Liver (tissue), 9 donors: Measurements from ENCODE around the gene TNFRSF17. TPM values are rescaled to one million over a fixed set of nuclear protein-coding genes. Genes with fewer than 3 reads are reported as not detected.
"Not testable (repeated sequence)": the region's sequence is repeated elsewhere in the genome, so short reads cannot be mapped to it uniquely, and the experiment has no call there.

ENCODE experiments used
- DNase-seq: peaks from one replicate; pipeline ENCODE4 v3.0.0-alpha.2; 2017; ENCODE audit warnings: low spot score
- H3K27ac ChIP-seq, 2 donors: one replicate each; pipeline ENCODE4 v1.7.0; 2013; ENCODE audit warnings: inconsistent platforms in 2 of 2, low read length in 2 of 2, control low read depth in 1 of 2, low read depth in 1 of 2, mild to moderate bottlenecking in 1 of 2
- H3K27me3 ChIP-seq, 4 donors: one replicate each; pipeline versions ENCODE4 v1.6.1 to v1.7.0; 2013; ENCODE audit warnings: low read length in 3 of 4, inconsistent platforms in 1 of 4, mild to moderate bottlenecking in 1 of 4, moderate library complexity in 1 of 4; ENCODE audit not compliant: control insufficient read depth in 4 of 4, insufficient read depth in 4 of 4
- H3K36me3 ChIP-seq, 4 donors: one replicate each; pipeline versions ENCODE4 v1.6.1 to v1.7.0; 2013; ENCODE audit warnings: low read length in 3 of 4, mild to moderate bottlenecking in 3 of 4, low read depth in 1 of 4, moderate library complexity in 1 of 4; ENCODE audit not compliant: control insufficient read depth in 4 of 4, insufficient read depth in 3 of 4
- H3K4me1 ChIP-seq, 4 donors: one replicate each; pipeline versions ENCODE4 v1.6.1 to v1.7.0; 2013; ENCODE audit warnings: low read length in 3 of 4, mild to moderate bottlenecking in 3 of 4, moderate library complexity in 1 of 4; ENCODE audit not compliant: control insufficient read depth in 4 of 4, insufficient read depth in 4 of 4
- H3K4me3 ChIP-seq, 3 donors: one replicate each; pipeline versions ENCODE4 v1.6.1 to v1.7.0; 2013; ENCODE audit warnings: low read length in 3 of 3, control low read depth in 1 of 3, low read depth in 1 of 3, mild to moderate bottlenecking in 1 of 3
- H3K9ac ChIP-seq, 2 donors: one replicate each; pipeline ENCODE4 v1.7.0; 2013; ENCODE audit warnings: low read length in 2 of 2, mild to moderate bottlenecking in 2 of 2, moderate library complexity in 2 of 2, control low read depth in 1 of 2, low read depth in 1 of 2
- H3K9me3 ChIP-seq, 4 donors: one replicate each; pipeline versions ENCODE4 v1.6.1 to v1.7.0; 2013; ENCODE audit warnings: low read length in 3 of 4; ENCODE audit not compliant: control insufficient read depth in 4 of 4
- FOXA1 ChIP-seq: IDR thresholded peaks from 2 replicates; pipeline ENCODE4 v1.6.1; 2016; ENCODE audit warnings: antibody characterized with exemption
- HNF4G ChIP-seq: IDR thresholded peaks from 2 replicates; pipeline ENCODE4 v1.6.1; 2016; ENCODE audit warnings: antibody characterized with exemption
- JUND ChIP-seq, 2 donors: IDR thresholded peaks; 2 replicates each; pipeline ENCODE4 v1.6.1; 2016; ENCODE audit warnings: antibody characterized with exemption in 2 of 2
- NR2F2 ChIP-seq: IDR thresholded peaks from 2 replicates; pipeline ENCODE4 v1.6.1; 2016; ENCODE audit warnings: antibody characterized with exemption
- RAD21 ChIP-seq, 2 donors: IDR thresholded peaks; 2 replicates each; pipeline ENCODE4 v1.6.1; 2016; ENCODE audit warnings: antibody characterized with exemption in 2 of 2, mild to moderate bottlenecking in 2 of 2
- RXRA ChIP-seq, 2 donors: IDR thresholded peaks; 2 replicates each; pipeline ENCODE4 v1.6.1; 2017 to 2018; ENCODE audit warnings: antibody characterized with exemption in 2 of 2, mild to moderate bottlenecking in 1 of 2
- SP1 ChIP-seq: IDR thresholded peaks from 2 replicates; pipeline ENCODE4 v1.6.1; 2018; ENCODE audit warnings: antibody characterized with exemption, mild to moderate bottlenecking
- TAF1 ChIP-seq: conservative IDR thresholded peaks from 2 replicates; pipeline ENCODE4 v1.6.1; 2016; ENCODE audit warnings: antibody characterized with exemption, mild to moderate bottlenecking
- YY1 ChIP-seq: IDR thresholded peaks from 2 replicates; pipeline ENCODE4 v1.6.1; 2016; ENCODE audit warnings: antibody characterized with exemption, mild to moderate bottlenecking
- WGBS: extraction: QIAGEN DNeasy Blood & Tissue Kit; methylation state at CpG from one replicate; pipeline ENCODE4 v1.1.7; 2013; 5-methylcytosine and 5-hydroxymethylcytosine counted together
- polyA plus RNA-seq, 2 donors: library from polyadenylated mRNA; stranded (reverse) in 1 of 2; unstranded in 1 of 2; fragments of 200-250 nt in 1 of 2; fragments of >200 nt in 1 of 2; fragmentation: Nextera tagmentation in 1 of 2; extraction: Ambion mirVana in 1 of 2; gene quantifications; one replicate each; pipeline versions ENCODE4 v1.2.1 to v1.2.3, GENCODE V29; 2013 to 2015
- total RNA-seq, 2 donors: library from RNA; depleted of rRNA; stranded (reverse); fragments of >200 nt; gene quantifications; one replicate each; pipeline ENCODE4 v1.2.3, GENCODE V29; 2014
- TF ChIP-seq, protein P1 (sequence below): fragments of 150-350 bp; IDR thresholded peaks from 2 replicates; pipeline ENCODE4 v1.5.1; 2017; ENCODE audit warnings: improper control_type of control experiment, low read depth, low read length; ENCODE audit not compliant: missing input control
- TF ChIP-seq, protein P2 (sequence below): IDR thresholded peaks from 2 replicates; pipeline ENCODE4 v1.6.1; 2016; ENCODE audit warnings: antibody characterized with exemption
- donor health status: healthy.
- donor health status: healthy.
- donor health status: healthy.
- donor health status: healthy.
- donor health status: healthy.

Gene TNFRSF17
- total and polyA plus RNA-seq, 4 donors = 0.17 to 2.6 (median 0.28) TPM; not detected in 1

DNA sequence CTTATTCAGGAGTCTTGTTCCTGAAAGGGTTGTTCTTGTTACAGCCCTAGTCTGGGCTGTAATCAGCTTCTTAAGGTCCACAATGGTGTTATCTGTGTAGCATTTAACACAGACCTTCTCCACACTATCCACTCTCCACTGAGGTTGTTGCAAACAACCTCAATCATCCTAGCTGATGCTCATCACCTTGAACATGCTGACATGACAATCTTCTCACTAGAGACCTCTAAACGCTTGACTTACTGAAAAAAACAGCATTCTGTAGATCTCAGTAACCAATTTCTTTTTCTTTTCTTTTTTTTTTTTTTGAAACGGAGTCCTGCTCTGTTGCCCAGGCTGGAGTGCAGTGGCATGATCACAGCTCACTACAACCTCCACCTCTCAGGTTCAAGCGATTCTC is 3.6 kb downstream of the TNFRSF17 start:
- DNase-seq = no peak
- TF ChIP-seq, protein P1, sequence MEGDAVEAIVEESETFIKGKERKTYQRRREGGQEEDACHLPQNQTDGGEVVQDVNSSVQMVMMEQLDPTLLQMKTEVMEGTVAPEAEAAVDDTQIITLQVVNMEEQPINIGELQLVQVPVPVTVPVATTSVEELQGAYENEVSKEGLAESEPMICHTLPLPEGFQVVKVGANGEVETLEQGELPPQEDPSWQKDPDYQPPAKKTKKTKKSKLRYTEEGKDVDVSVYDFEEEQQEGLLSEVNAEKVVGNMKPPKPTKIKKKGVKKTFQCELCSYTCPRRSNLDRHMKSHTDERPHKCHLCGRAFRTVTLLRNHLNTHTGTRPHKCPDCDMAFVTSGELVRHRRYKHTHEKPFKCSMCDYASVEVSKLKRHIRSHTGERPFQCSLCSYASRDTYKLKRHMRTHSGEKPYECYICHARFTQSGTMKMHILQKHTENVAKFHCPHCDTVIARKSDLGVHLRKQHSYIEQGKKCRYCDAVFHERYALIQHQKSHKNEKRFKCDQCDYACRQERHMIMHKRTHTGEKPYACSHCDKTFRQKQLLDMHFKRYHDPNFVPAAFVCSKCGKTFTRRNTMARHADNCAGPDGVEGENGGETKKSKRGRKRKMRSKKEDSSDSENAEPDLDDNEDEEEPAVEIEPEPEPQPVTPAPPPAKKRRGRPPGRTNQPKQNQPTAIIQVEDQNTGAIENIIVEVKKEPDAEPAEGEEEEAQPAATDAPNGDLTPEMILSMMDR = no peak
- TF ChIP-seq YY1 = no peak
- TF ChIP-seq JUND (IDR thresholded peaks at IDR 0.05) = no peak
- no peak for TF ChIP-seq SP1
- no peak for TF ChIP-seq NR2F2
- TF ChIP-seq FOXA1 = no peak
- TF ChIP-seq, protein P2, sequence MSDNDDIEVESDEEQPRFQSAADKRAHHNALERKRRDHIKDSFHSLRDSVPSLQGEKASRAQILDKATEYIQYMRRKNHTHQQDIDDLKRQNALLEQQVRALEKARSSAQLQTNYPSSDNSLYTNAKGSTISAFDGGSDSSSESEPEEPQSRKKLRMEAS = no peak
- TF ChIP-seq HNF4G = no peak
- TF ChIP-seq RXRA (IDR thresholded peaks at IDR 0.05) = no peak
- peaks cover 0 to 3% (median 0%) of the 10 kb centered on the region in 4 donors for H3K4me1 ChIP-seq
- no peaks in the 10 kb centered on the region for H3K9me3 ChIP-seq
- no peak overlapping the region for H3K4me3 ChIP-seq
- H3K27ac ChIP-seq = no peak overlapping the region
- H3K36me3 ChIP-seq = no peaks in the 10 kb centered on the region
- H3K27me3 ChIP-seq = no peaks in the 10 kb centered on the region
- H3K9ac ChIP-seq = no peak overlapping the region
- 93% methylated on average over 3 of the region's 3 CpGs for WGBS

GRCh38 chr16:11970292-11970691 is 5.3 kb downstream of the TNFRSF17 start:
- WGBS = 95% methylated on average over 5 of the region's 5 CpGs
- DNase-seq, H3K27me3 ChIP-seq, H3K27ac ChIP-seq, H3K4me3 ChIP-seq, H3K9ac ChIP-seq, H3K36me3 ChIP-seq, H3K9me3 ChIP-seq, H3K4me1 ChIP-seq: not testable (repeated sequence)

DNA sequence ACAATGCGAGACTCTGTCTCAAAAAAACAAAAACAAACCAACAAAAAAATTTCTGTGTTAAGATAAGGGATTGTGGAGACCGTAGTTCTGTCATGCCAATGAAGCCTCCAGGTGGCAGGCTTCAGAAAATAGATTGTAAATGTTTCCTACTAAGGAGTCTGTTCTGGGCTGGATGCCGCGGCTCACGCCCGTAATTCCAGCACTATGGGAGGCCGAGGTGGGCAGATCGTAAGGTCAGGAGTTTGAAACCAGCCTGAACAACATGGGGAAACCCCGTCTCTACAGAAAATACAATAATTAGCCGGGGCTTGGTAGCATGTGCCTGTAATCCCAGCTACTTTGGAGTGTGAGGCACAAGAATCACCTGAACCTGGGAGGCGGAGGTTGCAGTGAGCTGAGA is 7.1 kb downstream of the TNFRSF17 start:
- H3K4me1 ChIP-seq = peaks cover 2 to 13% (median 10%) of the 10 kb centered on the region in 4 donors
- WGBS = 87% methylated on average over 11 of the region's 11 CpGs
- H3K9ac ChIP-seq = no peak overlapping the region
- H3K27me3 ChIP-seq = no peaks in the 10 kb centered on the region
- no peak overlapping the region for H3K4me3 ChIP-seq
- no peaks in the 10 kb centered on the region for H3K9me3 ChIP-seq
- DNase-seq = no peak
- H3K36me3 ChIP-seq = peaks cover 0 to 2% (median 0%) of the 10 kb centered on the region in 4 donors
- no peak overlapping the region for H3K27ac ChIP-seq
- TF ChIP-seq JUND (IDR thresholded peaks at IDR 0.05) = no peak
- no peak for TF ChIP-seq FOXA1
- no peak for TF ChIP-seq TAF1
- TF ChIP-seq, protein P1 = peak; percentile 13
- peak; percentile 13 to 38 for TF ChIP-seq RAD21 (IDR thresholded peaks at IDR 0.05)
